ENCODE data around the gene TEX29. TPM values are rescaled to one million over a fixed set of nuclear protein-coding genes. Genes with fewer than 3 reads are reported as not detected.

TEX29 gene
- total RNA-seq, 1 experiment from 2014 or later: 0.68 TPM

DNA sequence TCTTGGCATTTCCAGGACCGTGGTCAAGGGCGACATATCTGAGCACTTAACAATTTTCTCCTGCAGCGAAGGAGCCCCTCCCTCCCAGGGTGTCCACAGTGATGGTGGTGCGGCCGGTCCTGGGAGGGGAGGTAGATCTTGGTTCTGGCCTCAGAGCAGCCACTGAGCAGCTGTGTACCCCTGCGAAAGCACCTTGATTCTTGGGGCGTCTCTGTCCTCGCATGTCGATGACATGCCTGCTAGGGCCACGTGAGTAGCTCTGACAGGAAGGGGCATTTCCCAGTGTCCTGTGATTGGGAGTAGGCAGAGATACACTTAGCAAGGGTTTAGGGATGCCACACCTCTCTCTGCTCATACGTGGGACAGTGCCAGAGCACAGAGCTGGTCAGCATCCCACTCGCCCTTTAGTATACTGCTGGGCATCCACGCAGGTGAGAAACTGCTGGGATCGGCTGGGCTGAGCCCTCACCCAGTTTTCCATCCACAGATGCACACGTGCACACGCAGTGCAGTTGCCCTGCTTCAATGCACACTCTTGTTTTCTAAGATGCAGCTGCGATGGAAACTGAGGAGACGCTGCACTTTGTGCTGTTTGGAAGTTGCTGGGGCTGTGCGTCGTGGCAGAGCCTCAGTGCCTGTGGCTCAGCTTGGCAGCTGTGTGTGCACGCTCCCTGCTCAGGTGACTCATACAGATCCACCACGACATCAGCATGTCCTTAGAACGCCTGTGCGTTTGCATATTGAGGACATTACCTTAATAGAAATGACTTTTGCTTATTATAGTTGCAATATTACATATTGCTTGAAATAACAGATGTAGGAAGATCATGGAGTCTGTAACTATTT, 66.8 kb downstream of the TEX29 start:
- POLR2A ChIA-PET: no interaction called here
- Mint-ChIP-seq H3K27me3 (ENCODE audit: low read depth) (no peaks in the 10 kb centered on the region), H3K4me3 (no peak overlapping the region), H3K9me3 (no peaks in the 10 kb centered on the region; the same call in 1 of the 2 replicates), H3K4me1 (no peaks in the 10 kb centered on the region), H3K36me3 (no peaks in the 10 kb centered on the region), H3K27ac (no peak overlapping the region)
- CTCF ChIA-PET: interaction anchor here (1.4 kb wide), 1 partner anchor 42 kb away, joined by 7 read pairs; no protein-coding TSS in a partner anchor
- TF ChIP-seq, protein P1, sequence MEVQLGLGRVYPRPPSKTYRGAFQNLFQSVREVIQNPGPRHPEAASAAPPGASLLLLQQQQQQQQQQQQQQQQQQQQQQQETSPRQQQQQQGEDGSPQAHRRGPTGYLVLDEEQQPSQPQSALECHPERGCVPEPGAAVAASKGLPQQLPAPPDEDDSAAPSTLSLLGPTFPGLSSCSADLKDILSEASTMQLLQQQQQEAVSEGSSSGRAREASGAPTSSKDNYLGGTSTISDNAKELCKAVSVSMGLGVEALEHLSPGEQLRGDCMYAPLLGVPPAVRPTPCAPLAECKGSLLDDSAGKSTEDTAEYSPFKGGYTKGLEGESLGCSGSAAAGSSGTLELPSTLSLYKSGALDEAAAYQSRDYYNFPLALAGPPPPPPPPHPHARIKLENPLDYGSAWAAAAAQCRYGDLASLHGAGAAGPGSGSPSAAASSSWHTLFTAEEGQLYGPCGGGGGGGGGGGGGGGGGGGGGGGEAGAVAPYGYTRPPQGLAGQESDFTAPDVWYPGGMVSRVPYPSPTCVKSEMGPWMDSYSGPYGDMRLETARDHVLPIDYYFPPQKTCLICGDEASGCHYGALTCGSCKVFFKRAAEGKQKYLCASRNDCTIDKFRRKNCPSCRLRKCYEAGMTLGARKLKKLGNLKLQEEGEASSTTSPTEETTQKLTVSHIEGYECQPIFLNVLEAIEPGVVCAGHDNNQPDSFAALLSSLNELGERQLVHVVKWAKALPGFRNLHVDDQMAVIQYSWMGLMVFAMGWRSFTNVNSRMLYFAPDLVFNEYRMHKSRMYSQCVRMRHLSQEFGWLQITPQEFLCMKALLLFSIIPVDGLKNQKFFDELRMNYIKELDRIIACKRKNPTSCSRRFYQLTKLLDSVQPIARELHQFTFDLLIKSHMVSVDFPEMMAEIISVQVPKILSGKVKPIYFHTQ (CRISPR knock-in tag; IDR thresholded peaks at IDR 0.05): no peak
- TF ChIP-seq ZNF232 (CRISPR knock-in tag; IDR thresholded peaks at IDR 0.05) (no peak), NR3C1 (CRISPR knock-in tag; conservative IDR thresholded peaks at IDR 0.05; ENCODE audit: low read depth) (no peak), ZNF671 (CRISPR knock-in tag; IDR thresholded peaks at IDR 0.05) (no peak), FOXP1 (CRISPR knock-in tag; IDR thresholded peaks at IDR 0.05; ENCODE audit: borderline replicate concordance) (no peak), ELF4 (CRISPR knock-in tag; IDR thresholded peaks at IDR 0.05; ENCODE audit: low read depth) (no peak), ZBTB21 (CRISPR knock-in tag; IDR thresholded peaks at IDR 0.05; ENCODE audit: borderline replicate concordance) (no peak), TP53 (CRISPR knock-in tag; IDR thresholded peaks at IDR 0.05) (no peak), ESRRA (CRISPR knock-in tag; IDR thresholded peaks at IDR 0.05; ENCODE audit: borderline replicate concordance) (no peak)
- TF ChIP-seq, protein P2, sequence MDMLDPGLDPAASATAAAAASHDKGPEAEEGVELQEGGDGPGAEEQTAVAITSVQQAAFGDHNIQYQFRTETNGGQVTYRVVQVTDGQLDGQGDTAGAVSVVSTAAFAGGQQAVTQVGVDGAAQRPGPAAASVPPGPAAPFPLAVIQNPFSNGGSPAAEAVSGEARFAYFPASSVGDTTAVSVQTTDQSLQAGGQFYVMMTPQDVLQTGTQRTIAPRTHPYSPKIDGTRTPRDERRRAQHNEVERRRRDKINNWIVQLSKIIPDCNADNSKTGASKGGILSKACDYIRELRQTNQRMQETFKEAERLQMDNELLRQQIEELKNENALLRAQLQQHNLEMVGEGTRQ (CRISPR knock-in tag; IDR thresholded peaks at IDR 0.05): no peak
- TF ChIP-seq, protein P3, sequence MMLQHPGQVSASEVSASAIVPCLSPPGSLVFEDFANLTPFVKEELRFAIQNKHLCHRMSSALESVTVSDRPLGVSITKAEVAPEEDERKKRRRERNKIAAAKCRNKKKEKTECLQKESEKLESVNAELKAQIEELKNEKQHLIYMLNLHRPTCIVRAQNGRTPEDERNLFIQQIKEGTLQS (CRISPR knock-in tag; conservative IDR thresholded peaks at IDR 0.05): no peak
- TF ChIP-seq, protein P4, sequence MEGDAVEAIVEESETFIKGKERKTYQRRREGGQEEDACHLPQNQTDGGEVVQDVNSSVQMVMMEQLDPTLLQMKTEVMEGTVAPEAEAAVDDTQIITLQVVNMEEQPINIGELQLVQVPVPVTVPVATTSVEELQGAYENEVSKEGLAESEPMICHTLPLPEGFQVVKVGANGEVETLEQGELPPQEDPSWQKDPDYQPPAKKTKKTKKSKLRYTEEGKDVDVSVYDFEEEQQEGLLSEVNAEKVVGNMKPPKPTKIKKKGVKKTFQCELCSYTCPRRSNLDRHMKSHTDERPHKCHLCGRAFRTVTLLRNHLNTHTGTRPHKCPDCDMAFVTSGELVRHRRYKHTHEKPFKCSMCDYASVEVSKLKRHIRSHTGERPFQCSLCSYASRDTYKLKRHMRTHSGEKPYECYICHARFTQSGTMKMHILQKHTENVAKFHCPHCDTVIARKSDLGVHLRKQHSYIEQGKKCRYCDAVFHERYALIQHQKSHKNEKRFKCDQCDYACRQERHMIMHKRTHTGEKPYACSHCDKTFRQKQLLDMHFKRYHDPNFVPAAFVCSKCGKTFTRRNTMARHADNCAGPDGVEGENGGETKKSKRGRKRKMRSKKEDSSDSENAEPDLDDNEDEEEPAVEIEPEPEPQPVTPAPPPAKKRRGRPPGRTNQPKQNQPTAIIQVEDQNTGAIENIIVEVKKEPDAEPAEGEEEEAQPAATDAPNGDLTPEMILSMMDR (IDR thresholded peaks at IDR 0.05): no peak
- TF ChIP-seq, protein P5, sequence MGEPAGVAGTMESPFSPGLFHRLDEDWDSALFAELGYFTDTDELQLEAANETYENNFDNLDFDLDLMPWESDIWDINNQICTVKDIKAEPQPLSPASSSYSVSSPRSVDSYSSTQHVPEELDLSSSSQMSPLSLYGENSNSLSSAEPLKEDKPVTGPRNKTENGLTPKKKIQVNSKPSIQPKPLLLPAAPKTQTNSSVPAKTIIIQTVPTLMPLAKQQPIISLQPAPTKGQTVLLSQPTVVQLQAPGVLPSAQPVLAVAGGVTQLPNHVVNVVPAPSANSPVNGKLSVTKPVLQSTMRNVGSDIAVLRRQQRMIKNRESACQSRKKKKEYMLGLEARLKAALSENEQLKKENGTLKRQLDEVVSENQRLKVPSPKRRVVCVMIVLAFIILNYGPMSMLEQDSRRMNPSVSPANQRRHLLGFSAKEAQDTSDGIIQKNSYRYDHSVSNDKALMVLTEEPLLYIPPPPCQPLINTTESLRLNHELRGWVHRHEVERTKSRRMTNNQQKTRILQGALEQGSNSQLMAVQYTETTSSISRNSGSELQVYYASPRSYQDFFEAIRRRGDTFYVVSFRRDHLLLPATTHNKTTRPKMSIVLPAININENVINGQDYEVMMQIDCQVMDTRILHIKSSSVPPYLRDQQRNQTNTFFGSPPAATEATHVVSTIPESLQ (CRISPR knock-in tag; IDR thresholded peaks at IDR 0.05): no peak
- TF ChIP-seq, protein P6, sequence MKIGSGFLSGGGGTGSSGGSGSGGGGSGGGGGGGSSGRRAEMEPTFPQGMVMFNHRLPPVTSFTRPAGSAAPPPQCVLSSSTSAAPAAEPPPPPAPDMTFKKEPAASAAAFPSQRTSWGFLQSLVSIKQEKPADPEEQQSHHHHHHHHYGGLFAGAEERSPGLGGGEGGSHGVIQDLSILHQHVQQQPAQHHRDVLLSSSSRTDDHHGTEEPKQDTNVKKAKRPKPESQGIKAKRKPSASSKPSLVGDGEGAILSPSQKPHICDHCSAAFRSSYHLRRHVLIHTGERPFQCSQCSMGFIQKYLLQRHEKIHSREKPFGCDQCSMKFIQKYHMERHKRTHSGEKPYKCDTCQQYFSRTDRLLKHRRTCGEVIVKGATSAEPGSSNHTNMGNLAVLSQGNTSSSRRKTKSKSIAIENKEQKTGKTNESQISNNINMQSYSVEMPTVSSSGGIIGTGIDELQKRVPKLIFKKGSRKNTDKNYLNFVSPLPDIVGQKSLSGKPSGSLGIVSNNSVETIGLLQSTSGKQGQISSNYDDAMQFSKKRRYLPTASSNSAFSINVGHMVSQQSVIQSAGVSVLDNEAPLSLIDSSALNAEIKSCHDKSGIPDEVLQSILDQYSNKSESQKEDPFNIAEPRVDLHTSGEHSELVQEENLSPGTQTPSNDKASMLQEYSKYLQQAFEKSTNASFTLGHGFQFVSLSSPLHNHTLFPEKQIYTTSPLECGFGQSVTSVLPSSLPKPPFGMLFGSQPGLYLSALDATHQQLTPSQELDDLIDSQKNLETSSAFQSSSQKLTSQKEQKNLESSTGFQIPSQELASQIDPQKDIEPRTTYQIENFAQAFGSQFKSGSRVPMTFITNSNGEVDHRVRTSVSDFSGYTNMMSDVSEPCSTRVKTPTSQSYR (CRISPR knock-in tag; IDR thresholded peaks at IDR 0.05): no peak
- TF ChIP-seq, protein P7, sequence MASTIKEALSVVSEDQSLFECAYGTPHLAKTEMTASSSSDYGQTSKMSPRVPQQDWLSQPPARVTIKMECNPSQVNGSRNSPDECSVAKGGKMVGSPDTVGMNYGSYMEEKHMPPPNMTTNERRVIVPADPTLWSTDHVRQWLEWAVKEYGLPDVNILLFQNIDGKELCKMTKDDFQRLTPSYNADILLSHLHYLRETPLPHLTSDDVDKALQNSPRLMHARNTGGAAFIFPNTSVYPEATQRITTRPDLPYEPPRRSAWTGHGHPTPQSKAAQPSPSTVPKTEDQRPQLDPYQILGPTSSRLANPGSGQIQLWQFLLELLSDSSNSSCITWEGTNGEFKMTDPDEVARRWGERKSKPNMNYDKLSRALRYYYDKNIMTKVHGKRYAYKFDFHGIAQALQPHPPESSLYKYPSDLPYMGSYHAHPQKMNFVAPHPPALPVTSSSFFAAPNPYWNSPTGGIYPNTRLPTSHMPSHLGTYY (CRISPR knock-in tag; IDR thresholded peaks at IDR 0.05): no peak
- TF ChIP-seq, protein P8, sequence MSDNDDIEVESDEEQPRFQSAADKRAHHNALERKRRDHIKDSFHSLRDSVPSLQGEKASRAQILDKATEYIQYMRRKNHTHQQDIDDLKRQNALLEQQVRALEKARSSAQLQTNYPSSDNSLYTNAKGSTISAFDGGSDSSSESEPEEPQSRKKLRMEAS (CRISPR knock-in tag; IDR thresholded peaks at IDR 0.05): no peak
- TF ChIP-seq, protein P9, sequence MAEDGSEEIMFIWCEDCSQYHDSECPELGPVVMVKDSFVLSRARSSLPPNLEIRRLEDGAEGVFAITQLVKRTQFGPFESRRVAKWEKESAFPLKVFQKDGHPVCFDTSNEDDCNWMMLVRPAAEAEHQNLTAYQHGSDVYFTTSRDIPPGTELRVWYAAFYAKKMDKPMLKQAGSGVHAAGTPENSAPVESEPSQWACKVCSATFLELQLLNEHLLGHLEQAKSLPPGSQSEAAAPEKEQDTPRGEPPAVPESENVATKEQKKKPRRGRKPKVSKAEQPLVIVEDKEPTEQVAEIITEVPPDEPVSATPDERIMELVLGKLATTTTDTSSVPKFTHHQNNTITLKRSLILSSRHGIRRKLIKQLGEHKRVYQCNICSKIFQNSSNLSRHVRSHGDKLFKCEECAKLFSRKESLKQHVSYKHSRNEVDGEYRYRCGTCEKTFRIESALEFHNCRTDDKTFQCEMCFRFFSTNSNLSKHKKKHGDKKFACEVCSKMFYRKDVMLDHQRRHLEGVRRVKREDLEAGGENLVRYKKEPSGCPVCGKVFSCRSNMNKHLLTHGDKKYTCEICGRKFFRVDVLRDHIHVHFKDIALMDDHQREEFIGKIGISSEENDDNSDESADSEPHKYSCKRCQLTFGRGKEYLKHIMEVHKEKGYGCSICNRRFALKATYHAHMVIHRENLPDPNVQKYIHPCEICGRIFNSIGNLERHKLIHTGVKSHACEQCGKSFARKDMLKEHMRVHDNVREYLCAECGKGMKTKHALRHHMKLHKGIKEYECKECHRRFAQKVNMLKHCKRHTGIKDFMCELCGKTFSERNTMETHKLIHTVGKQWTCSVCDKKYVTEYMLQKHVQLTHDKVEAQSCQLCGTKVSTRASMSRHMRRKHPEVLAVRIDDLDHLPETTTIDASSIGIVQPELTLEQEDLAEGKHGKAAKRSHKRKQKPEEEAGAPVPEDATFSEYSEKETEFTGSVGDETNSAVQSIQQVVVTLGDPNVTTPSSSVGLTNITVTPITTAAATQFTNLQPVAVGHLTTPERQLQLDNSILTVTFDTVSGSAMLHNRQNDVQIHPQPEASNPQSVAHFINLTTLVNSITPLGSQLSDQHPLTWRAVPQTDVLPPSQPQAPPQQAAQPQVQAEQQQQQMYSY (CRISPR knock-in tag; IDR thresholded peaks at IDR 0.05): no peak
- DNase-seq (ENCODE audit: low spot score) (no peak), ATAC-seq (no peak)
